ENCODE data around the gene ERCC6. TPM values are rescaled to one million over a fixed set of nuclear protein-coding genes. Genes with fewer than 3 reads are reported as not detected.

The ERCC6 gene
- total and polyA plus RNA-seq, 2 donors (not counting 1 experiment from before 2014, with no cell fraction given), result 8.1 to 59.8 TPM

DNA sequence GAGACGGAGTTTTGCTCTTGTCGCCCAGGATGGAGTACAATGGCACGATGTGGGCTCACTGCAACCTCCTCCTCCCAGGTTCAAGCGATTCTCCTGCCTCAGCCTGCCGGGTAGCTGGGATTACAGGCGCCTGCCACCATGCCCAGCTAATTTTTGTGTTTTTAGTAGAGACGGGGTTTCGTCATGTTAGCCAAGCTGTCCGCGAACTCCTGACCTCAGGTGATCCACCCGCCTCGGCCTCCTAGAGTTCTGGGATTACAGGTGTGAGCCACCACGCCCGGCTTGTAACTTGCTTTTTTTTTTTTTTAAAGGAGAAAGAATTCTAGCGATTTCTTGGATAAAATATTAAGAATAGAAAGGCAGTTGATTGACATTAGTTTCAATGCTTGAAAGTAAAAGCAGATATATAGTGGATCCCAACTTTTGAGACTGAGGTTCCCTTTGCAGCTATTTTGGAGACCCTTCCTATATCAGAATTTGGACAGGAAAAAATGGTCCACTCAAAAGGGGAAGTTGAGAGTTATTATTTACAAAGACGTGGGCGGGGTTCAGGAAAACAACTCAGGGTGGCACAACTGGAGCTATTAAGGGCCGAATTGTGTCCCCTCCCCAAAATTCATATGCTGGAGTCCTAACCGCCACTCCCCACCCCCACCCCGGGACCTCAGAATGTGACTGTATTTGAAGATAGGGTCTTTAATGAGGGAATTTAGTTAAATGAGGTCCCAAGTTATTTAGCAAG lies 1.3 kb upstream of the ERCC6 start:
- 92% methylated on average over 13 of the region's 20 CpGs for WGBS (ENCODE audit: insufficient coverage)
- Histone ChIP-seq H3K4me2 (replicated peaks; ENCODE audit: low read depth, low read length, poor library complexity, severe bottlenecking) (peak overlapping the region; percentile 94), H3K79me2 (ENCODE audit: control insufficient read depth, insufficient read depth, low read length) (peaks cover 24% of the 10 kb centered on the region), H3K9ac (ENCODE audit: low read length) (no peak overlapping the region), H3K4me3 (ENCODE audit: control extremely low read depth in 1 of 5, extremely low read depth in 1 of 5, insufficient read depth in 1 of 5, low read depth in 2 of 5, low read length in 4 of 5) (peak overlapping the region in 1 of 5 experiments; percentile 93), H3K36me3 (replicated peaks in 1 of 2; ENCODE audit: control extremely low read depth in 1 of 2, control insufficient read depth in 1 of 2, extremely low read depth in 1 of 2, insufficient read depth in 2 of 2, low read length in 1 of 2) (peaks cover 0 to 2% of the 10 kb centered on the region in 2 experiments), H3K27ac (ENCODE audit: low read length in 2 of 2) (no peak overlapping the region), H3K27me3 (replicated peaks in 1 of 4; ENCODE audit: control extremely low read depth in 1 of 4, control insufficient read depth in 3 of 4, insufficient read depth in 4 of 4, low read length in 3 of 4) (peaks cover 0 to 13% (median 2%) of the 10 kb centered on the region in 4 experiments), H3K9me3 (ENCODE audit: control extremely low read depth in 1 of 3, control insufficient read depth in 2 of 3, insufficient read depth in 1 of 3, low read length in 2 of 3) (peaks cover 0 to 6% (median 4%) of the 10 kb centered on the region in 3 donors), H3K4me1 (ENCODE audit: control insufficient read depth in 2 of 2, insufficient read depth in 2 of 2, low read length in 2 of 2) (peaks cover 14 to 27% of the 10 kb centered on the region in 2 donors), H4K20me1 (ENCODE audit: control insufficient read depth, insufficient read depth, low read length, poor library complexity, severe bottlenecking) (peaks cover 13% of the 10 kb centered on the region), H2AFZ (ENCODE audit: insufficient read depth, low read depth, low read length, poor library complexity, severe bottlenecking) (no peak overlapping the region)
- Mint-ChIP-seq H3K9me3 (ENCODE audit: insufficient read depth) (peaks cover 3% of the 10 kb centered on the region), H3K27me3 (peaks cover 16% of the 10 kb centered on the region), H3K27ac (no peak overlapping the region), H3K4me1 (peaks cover 42% of the 10 kb centered on the region), H3K4me3 (peak overlapping the region; percentile 86)
- ATAC-seq (ENCODE audit: low read depth) (no peak), DNase-seq (no peak)
- intact Hi-C loops (cut with micrococcal nuclease), result no loop called here
- ChIA-PET CTCF (interaction anchor here (1.1 to 2.6 kb wide), 4 partner anchors 19 to 132 kb away, joined by 4 to 10 read pairs (median 5); no protein-coding TSS in a partner anchor), POLR2A (interaction anchor here (0.7 to 1.5 kb wide), 3 partner anchors 27 to 1083 kb away, joined by 3 to 7 read pairs (median 4); no protein-coding TSS in a partner anchor)
- TF ChIP-seq EZH2 (IDR thresholded peaks at IDR 0.05; ENCODE audit: borderline replicate concordance, insufficient read depth, low read depth, low read length, poor library complexity, severe bottlenecking) (no peak), CTCF (IDR thresholded peaks at IDR 0.05) (no peak)
